DND-41 (cell line): Measurements from ENCODE around the gene POM121L12.

ENCODE experiments used
- ATAC-seq: fragments of 200-7000 bp; cut with Tn5 transposase; 3 replicates; pipeline ENCODE4 v1.9.1; 2021; ENCODE audit warnings: low read depth; ENCODE audit not compliant: insufficient read depth
- DNase-seq: peaks from one replicate; pipeline ENCODE4 v3.0.0-alpha.2; 2020
- H2AFZ ChIP-seq: 2 replicates; pipeline ENCODE4 v1.6.0; 2012; ENCODE audit warnings: low read depth, low read length
- H3K27ac ChIP-seq: 2 replicates; pipeline ENCODE4 v1.5.1; 2012; ENCODE audit warnings: low read length, inconsistent platforms
- H3K27me3 ChIP-seq: fragments of 200-600 bp; sonication (generic); 2 replicates; pipeline ENCODE4 v1.6.0; 2012; ENCODE audit warnings: low read length, mild to moderate bottlenecking, inconsistent platforms; ENCODE audit not compliant: insufficient read depth, poor library complexity
- H3K36me3 ChIP-seq: 2 replicates; pipeline ENCODE4 v1.5.1; 2012; ENCODE audit warnings: low read length, inconsistent platforms; ENCODE audit not compliant: insufficient read depth
- H3K4me1 ChIP-seq: 2 replicates; pipeline ENCODE4 v1.5.1; 2012; ENCODE audit warnings: mild to moderate bottlenecking, low read length; ENCODE audit not compliant: insufficient read depth
- H3K4me2 ChIP-seq: 2 replicates; pipeline ENCODE4 v1.6.0; 2012; ENCODE audit warnings: mild to moderate bottlenecking, moderate library complexity, low read length, inconsistent platforms; ENCODE audit not compliant: insufficient read depth
- H3K4me3 ChIP-seq, 2 experiments: fragments of 200-600 bp in 1 of 2; shearing (Covaris generic) in 1 of 2; 2 replicates each; pipeline ENCODE4 v1.5.1; 2012 to 2016; ENCODE audit warnings: inconsistent platforms in 2 of 2, low read length in 2 of 2, mild to moderate bottlenecking in 2 of 2, low read depth in 1 of 2, moderate library complexity in 1 of 2
- H3K79me2 ChIP-seq: 2 replicates; pipeline ENCODE4 v1.6.0; 2012; ENCODE audit warnings: low read length, inconsistent platforms; ENCODE audit not compliant: insufficient read depth
- H3K9ac ChIP-seq: 2 replicates; pipeline ENCODE4 v1.6.0; 2012; ENCODE audit warnings: low read depth, mild to moderate bottlenecking, inconsistent platforms, low read length, moderate library complexity
- H3K9me3 ChIP-seq: 2 replicates; pipeline ENCODE4 v1.5.1; 2012; ENCODE audit warnings: low read length, moderate library complexity, mild to moderate bottlenecking, inconsistent platforms; ENCODE audit not compliant: insufficient read depth, severe bottlenecking
- H4K20me1 ChIP-seq: 2 replicates; pipeline ENCODE4 v1.6.0; 2012; ENCODE audit warnings: low read length; ENCODE audit not compliant: insufficient read depth
- CTCF ChIP-seq: IDR thresholded peaks from 2 replicates; pipeline ENCODE4 v1.5.1; 2012; ENCODE audit warnings: borderline replicate concordance, low read length, moderate library complexity, mild to moderate bottlenecking; ENCODE audit not compliant: poor library complexity, severe bottlenecking; ENCODE audit errors: extremely low read depth
- EZH2 ChIP-seq: IDR thresholded peaks from 3 replicates; pipeline ENCODE4 v1.6.1; 2012; ENCODE audit warnings: borderline replicate concordance, low read depth, mild to moderate bottlenecking, moderate library complexity, low read length, inconsistent platforms; ENCODE audit not compliant: severe bottlenecking

Gene POM121L12

GRCh38 chr7:53022893-53023292 lies 12.5 kb upstream of the POM121L12 start:
- no peak overlapping the region for H2AFZ ChIP-seq
- TF ChIP-seq EZH2 (no peak), CTCF (no peak)
- ATAC-seq: no peak

GRCh38 chr7:53048638-53049037 lies 13.2 kb downstream of the POM121L12 start:
- no peak overlapping the region for H2AFZ ChIP-seq
- DNase-seq (no peak), ATAC-seq (no peak)

More at GRCh38 chr7:53022893-53023292, 12.5 kb upstream of the POM121L12 start:
- peaks cover 2% of the 10 kb centered on the region for H3K9me3 ChIP-seq
- no peak overlapping the region for H3K4me3 ChIP-seq
- no peak for DNase-seq
- H3K79me2 ChIP-seq: no peaks in the 10 kb centered on the region
- H3K36me3 ChIP-seq: no peaks in the 10 kb centered on the region
- H3K9ac ChIP-seq: no peak overlapping the region
- H3K4me2 ChIP-seq: no peak overlapping the region
- H3K27me3 ChIP-seq: no peaks in the 10 kb centered on the region
- H4K20me1 ChIP-seq: no peaks in the 10 kb centered on the region
- no peak overlapping the region for H3K27ac ChIP-seq
- no peaks in the 10 kb centered on the region for H3K4me1 ChIP-seq

GRCh38 chr7:53050433-53050832 lies 15.0 kb downstream of the POM121L12 start:
- Histone ChIP-seq H2AFZ (no peak overlapping the region), H3K4me2 (no peak overlapping the region), H3K9ac (no peak overlapping the region), H3K27ac (no peak overlapping the region), H3K27me3 (no peaks in the 10 kb centered on the region), H3K4me1 (no peaks in the 10 kb centered on the region), H3K4me3 (no peak overlapping the region), H3K79me2 (no peaks in the 10 kb centered on the region), H3K9me3 (no peaks in the 10 kb centered on the region), H4K20me1 (no peaks in the 10 kb centered on the region), H3K36me3 (no peaks in the 10 kb centered on the region)
- DNase-seq (no peak), ATAC-seq (no peak)
- TF ChIP-seq CTCF: no peak
- TF ChIP-seq EZH2: no peak

More at GRCh38 chr7:53048638-53049037, 13.2 kb downstream of the POM121L12 start:
- H3K9ac ChIP-seq: no peak overlapping the region
- no peaks in the 10 kb centered on the region for H3K27me3 ChIP-seq
- no peaks in the 10 kb centered on the region for H3K9me3 ChIP-seq
- H3K27ac ChIP-seq: no peak overlapping the region
- no peak overlapping the region for H3K4me2 ChIP-seq
- H3K4me1 ChIP-seq: no peaks in the 10 kb centered on the region
- no peaks in the 10 kb centered on the region for H3K36me3 ChIP-seq
- no peak overlapping the region for H3K4me3 ChIP-seq
- H3K79me2 ChIP-seq: no peaks in the 10 kb centered on the region
- H4K20me1 ChIP-seq: no peaks in the 10 kb centered on the region
- TF ChIP-seq CTCF: no peak
- TF ChIP-seq EZH2: no peak

- no peaks in the 10 kb centered on the region for H3K27me3 ChIP-seq
- no peak overlapping the region for H2AFZ ChIP-seq
- TF ChIP-seq CTCF (no peak), EZH2 (no peak)
- no peaks in the 10 kb centered on the region for H3K4me1 ChIP-seq
- no peak overlapping the region for H3K4me3 ChIP-seq
- no peaks in the 10 kb centered on the region for H3K36me3 ChIP-seq
- no peak overlapping the region for H3K27ac ChIP-seq
- H3K4me2 ChIP-seq: no peak overlapping the region
- H3K9ac ChIP-seq: no peak overlapping the region
- no peaks in the 10 kb centered on the region for H3K79me2 ChIP-seq
- H3K9me3 ChIP-seq: no peaks in the 10 kb centered on the region
- DNase-seq: no peak
- no peak for ATAC-seq
- H4K20me1 ChIP-seq: no peaks in the 10 kb centered on the region
Observed at GRCh38 chr7:53059591-53059990, 24.2 kb downstream of the POM121L12 start.
